Endothelial cell of umbilical vein (primary cell): ENCODE results near the gene TMEM213. TPM values are rescaled to one million over a fixed set of nuclear protein-coding genes. Genes with fewer than 3 reads are reported as not detected.

ENCODE experiments used
- BruUV-seq: library from RNA; stranded (reverse); fragments of 400-500 nt; replicated peaks from 2 replicates; lab custom pipeline; 2021; lab: Mats Ljungman, UMichigan
- CTCF ChIA-PET: fragments of 300-600, 350-600 bp; sonication (Branson Sonifier 250); formaldehyde crosslinking; loops from one replicate; lab custom pipeline; 2021; ENCODE audit warnings: antibody characterized with exemption, inconsistent platforms; lab: Charles Lee
- POLR2A ChIA-PET: fragments of 300-600, 350-600 bp; sonication (Branson Sonifier 250); formaldehyde crosslinking; loops from one replicate; lab custom pipeline; 2021; ENCODE audit warnings: antibody characterized with exemption, inconsistent platforms; lab: Charles Lee
- DNase-seq: peaks from one replicate; pipeline ENCODE4 v3.0.0-alpha.2; 2011; ENCODE audit warnings: low read depth, low spot score
- FAIRE-seq: peaks from 2 replicates; lab custom pipeline; 2011; peaks lifted over from hg19 to GRCh38; lab: Jason Lieb, UNC
- H2AFZ ChIP-seq: 2 replicates; pipeline ENCODE4 v1.6.0; 2012; ENCODE audit warnings: low read depth, low read length, control low read depth, inconsistent platforms
- H3K27ac ChIP-seq: 2 replicates; pipeline ENCODE4 v1.5.1; 2011; ENCODE audit warnings: low read depth, mild to moderate bottlenecking, control low read depth, low read length, moderate library complexity; ENCODE audit not compliant: insufficient read depth
- H3K27me3 ChIP-seq, 2 experiments: 2 replicates each; pipeline versions ENCODE4 v1.6.0 to v1.6.1; 2011; ENCODE audit warnings: low read length in 2 of 2, mixed read lengths in 1 of 2; ENCODE audit not compliant: control insufficient read depth in 2 of 2, insufficient read depth in 2 of 2
- H3K36me3 ChIP-seq, 2 experiments: 2 replicates in 1 of 2; 3 replicates in 1 of 2; pipeline ENCODE4 v1.5.1; 2011; ENCODE audit warnings: low read length in 2 of 2, mild to moderate bottlenecking in 1 of 2, moderate library complexity in 1 of 2; ENCODE audit not compliant: control insufficient read depth in 2 of 2, insufficient read depth in 2 of 2; ENCODE audit errors: extremely low read depth in 1 of 2
- H3K4me1 ChIP-seq: 3 replicates; pipeline ENCODE4 v1.5.1; 2011; ENCODE audit warnings: mild to moderate bottlenecking, low read length; ENCODE audit not compliant: control insufficient read depth, insufficient read depth; ENCODE audit errors: extremely low read depth
- H3K4me2 ChIP-seq: 2 replicates; pipeline ENCODE4 v1.6.1; 2011; ENCODE audit warnings: low read length, control low read depth, mixed read lengths; ENCODE audit not compliant: insufficient read depth
- H3K4me3 ChIP-seq, 3 experiments: fragments of 200-600 bp in 1 of 3; sonication (generic), shearing (Covaris generic) in 1 of 3; replicated peaks in 1 of 3; 2 replicates each; pipeline ENCODE4 v1.5.1; 2011 to 2016; ENCODE audit warnings: control low read depth in 3 of 3, low read length in 3 of 3, mild to moderate bottlenecking in 2 of 3, inconsistent platforms in 1 of 3, low read depth in 1 of 3, moderate library complexity in 1 of 3; ENCODE audit not compliant: insufficient read depth in 1 of 3
- H3K79me2 ChIP-seq: 2 replicates; pipeline ENCODE4 v1.6.0; 2012; ENCODE audit warnings: low read length, inconsistent platforms; ENCODE audit not compliant: control insufficient read depth, insufficient read depth
- H3K9ac ChIP-seq: replicated peaks from 2 replicates; pipeline ENCODE3; 2011; ENCODE audit warnings: low read length, control low read depth; ENCODE audit not compliant: insufficient read depth; ENCODE audit errors: extremely low read depth
- H3K9me1 ChIP-seq: replicated peaks from 3 replicates; pipeline ENCODE4 v1.6.0; 2011; ENCODE audit warnings: mild to moderate bottlenecking, low read length; ENCODE audit not compliant: control insufficient read depth, insufficient read depth; ENCODE audit errors: extremely low read depth
- H3K9me3 ChIP-seq: replicated peaks from 2 replicates; pipeline ENCODE4 v1.5.1; 2012; ENCODE audit warnings: low read length, inconsistent platforms; ENCODE audit not compliant: control insufficient read depth, insufficient read depth
- H4K20me1 ChIP-seq: replicated peaks from 2 replicates; pipeline ENCODE3; 2011; ENCODE audit warnings: mild to moderate bottlenecking, low read length; ENCODE audit not compliant: control insufficient read depth, insufficient read depth; ENCODE audit errors: extremely low read depth
- EZH2 ChIP-seq: IDR thresholded peaks from 2 replicates; pipeline ENCODE4 v1.6.1; 2012; ENCODE audit warnings: borderline replicate concordance, low read depth, mild to moderate bottlenecking, moderate library complexity, low read length, inconsistent platforms; ENCODE audit not compliant: severe bottlenecking
- FOS ChIP-seq: IDR thresholded peaks from 2 replicates; pipeline ENCODE4 v1.6.1; 2011; ENCODE audit warnings: mild to moderate bottlenecking, low read length, moderate library complexity, borderline replicate concordance; ENCODE audit not compliant: insufficient read depth
- GATA2 ChIP-seq: IDR thresholded peaks from 2 replicates; pipeline ENCODE4 v1.7.0; 2011; ENCODE audit warnings: low read depth, mild to moderate bottlenecking, moderate library complexity, mixed read lengths, low read length; ENCODE audit not compliant: insufficient read length, insufficient read depth
- JUN ChIP-seq: IDR thresholded peaks from 2 replicates; pipeline ENCODE4 v1.6.1; 2011; ENCODE audit warnings: borderline replicate concordance, low read depth; ENCODE audit not compliant: insufficient read length, insufficient read depth
- MYC ChIP-seq: IDR thresholded peaks from one replicate; pipeline ENCODE4 v1.6.1; 2011; ENCODE audit warnings: mild to moderate bottlenecking, low read depth, low read length
- POLR2A ChIP-seq: IDR thresholded peaks from 2 replicates; pipeline ENCODE4 v1.6.1; 2012; ENCODE audit warnings: low read depth, mild to moderate bottlenecking, control low read depth, low read length
- POLR2AphosphoS5 ChIP-seq: IDR thresholded peaks from 2 replicates; pipeline ENCODE4 v1.6.1; 2012; ENCODE audit warnings: low read depth, mild to moderate bottlenecking, control low read depth, low read length, moderate library complexity; ENCODE audit not compliant: insufficient read depth
- dilution Hi-C: fragments of 300-500 bp; cut with MboI; formaldehyde crosslinking; loops from one replicate; pipeline ENCODE4 v1.15.0; 2019; ENCODE audit warnings: low sequenced_read_pairs; ENCODE audit not compliant: extremely low pct_ligation_motif_present
- intact Hi-C: fragments of 100-400 bp; cut with micrococcal nuclease; formaldehyde crosslinking; loops from one replicate; pipeline ENCODE4 v1.10.0; 2022
- polyA plus RNA-seq, 4 experiments: library from polyadenylated mRNA; depleted of rRNA in 3 of 4; stranded (reverse) in 3 of 4; unstranded in 1 of 4; fragments of >200 nt; gene quantifications; 2 replicates each; pipeline versions ENCODE4 v1.2.1 to v1.2.3, GENCODE V29; 2011 to 2012; ENCODE audit warnings: missing spikeins in 1 of 4
- total RNA-seq: library from RNA; stranded (reverse); gene quantifications from 2 replicates; pipeline ENCODE4 v1.2.3, GENCODE V29; 2021
- TF ChIP-seq, protein P1 (sequence below): IDR thresholded peaks from 2 replicates; pipeline ENCODE4 v1.6.1; 2011; ENCODE audit not compliant: insufficient read depth, insufficient read length
- TF ChIP-seq, protein P2 (sequence below), 2 donors: IDR thresholded peaks; 1 replicate in 1 of 2; 2 replicates in 1 of 2; pipeline ENCODE4 v1.5.1; 2011; ENCODE audit warnings: low read length in 2 of 2, mild to moderate bottlenecking in 2 of 2, moderate library complexity in 2 of 2, control low read depth in 1 of 2, inconsistent platforms in 1 of 2, low read depth in 1 of 2; ENCODE audit not compliant: insufficient read depth in 1 of 2; ENCODE audit errors: extremely low read depth in 1 of 2

TMEM213 gene
- total and polyA plus RNA-seq, 2 donors (not counting 3 experiments of a cell fraction or from before 2014, with no cell fraction given), result not detected

DNA sequence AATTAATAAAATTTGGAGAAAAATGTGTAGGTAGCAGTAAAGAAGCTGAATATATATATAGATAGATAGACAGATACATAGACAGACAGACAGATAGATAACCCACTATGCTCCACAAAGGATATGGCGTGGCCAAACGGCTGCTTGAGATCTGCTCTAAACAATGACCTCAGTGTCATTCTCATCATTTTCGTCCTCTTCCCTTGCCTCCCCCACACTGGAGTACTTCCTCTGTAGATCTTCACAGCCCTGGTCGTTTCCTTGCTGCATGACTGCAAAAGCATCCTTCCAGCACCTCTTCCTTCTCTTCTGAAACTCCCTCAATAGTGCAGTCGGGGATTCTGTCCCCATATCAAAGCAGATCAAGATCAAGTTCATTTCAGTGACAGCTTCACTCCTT lies 35.8 kb downstream of the TMEM213 start:
- POLR2A ChIA-PET, result no interaction called here

More for the DNA sequence above, 35.8 kb downstream of the TMEM213 start:
- FAIRE-seq, result no peak
- Histone ChIP-seq H3K9me1 (no peaks in the 10 kb centered on the region), H3K27ac (no peak overlapping the region), H3K36me3 (peaks cover 0 to 2% of the 10 kb centered on the region in 2 experiments), H3K4me1 (peaks cover 10% of the 10 kb centered on the region), H3K79me2 (no peaks in the 10 kb centered on the region), H3K27me3 (no peaks in the 10 kb centered on the region), H4K20me1 (no peaks in the 10 kb centered on the region), H3K4me2 (no peak overlapping the region), H3K4me3 (no peak overlapping the region), H3K9me3 (no peaks in the 10 kb centered on the region), H2AFZ (no peak overlapping the region), H3K9ac (no peak overlapping the region)
- TF ChIP-seq EZH2, result no peak
- TF ChIP-seq, protein P1, sequence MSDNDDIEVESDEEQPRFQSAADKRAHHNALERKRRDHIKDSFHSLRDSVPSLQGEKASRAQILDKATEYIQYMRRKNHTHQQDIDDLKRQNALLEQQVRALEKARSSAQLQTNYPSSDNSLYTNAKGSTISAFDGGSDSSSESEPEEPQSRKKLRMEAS, result no peak
- TF ChIP-seq MYC, result no peak
- no peak for TF ChIP-seq POLR2AphosphoS5
- no peak for TF ChIP-seq JUN
- TF ChIP-seq, protein P2, sequence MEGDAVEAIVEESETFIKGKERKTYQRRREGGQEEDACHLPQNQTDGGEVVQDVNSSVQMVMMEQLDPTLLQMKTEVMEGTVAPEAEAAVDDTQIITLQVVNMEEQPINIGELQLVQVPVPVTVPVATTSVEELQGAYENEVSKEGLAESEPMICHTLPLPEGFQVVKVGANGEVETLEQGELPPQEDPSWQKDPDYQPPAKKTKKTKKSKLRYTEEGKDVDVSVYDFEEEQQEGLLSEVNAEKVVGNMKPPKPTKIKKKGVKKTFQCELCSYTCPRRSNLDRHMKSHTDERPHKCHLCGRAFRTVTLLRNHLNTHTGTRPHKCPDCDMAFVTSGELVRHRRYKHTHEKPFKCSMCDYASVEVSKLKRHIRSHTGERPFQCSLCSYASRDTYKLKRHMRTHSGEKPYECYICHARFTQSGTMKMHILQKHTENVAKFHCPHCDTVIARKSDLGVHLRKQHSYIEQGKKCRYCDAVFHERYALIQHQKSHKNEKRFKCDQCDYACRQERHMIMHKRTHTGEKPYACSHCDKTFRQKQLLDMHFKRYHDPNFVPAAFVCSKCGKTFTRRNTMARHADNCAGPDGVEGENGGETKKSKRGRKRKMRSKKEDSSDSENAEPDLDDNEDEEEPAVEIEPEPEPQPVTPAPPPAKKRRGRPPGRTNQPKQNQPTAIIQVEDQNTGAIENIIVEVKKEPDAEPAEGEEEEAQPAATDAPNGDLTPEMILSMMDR (IDR thresholded peaks at IDR 0.05; ENCODE audit: extremely low read depth in 1 of 2, insufficient read depth in 1 of 2, low read depth in 1 of 2, low read length in 2 of 2), result no peak
- TF ChIP-seq GATA2, result no peak
- no peak for TF ChIP-seq POLR2A
- no peak for TF ChIP-seq FOS
- no peak for DNase-seq
- dilution Hi-C loops, result no loop called here
- intact Hi-C loops, result no loop called here
- CTCF ChIA-PET, result interaction anchor here (1.1 kb wide), 1 partner anchor 10 kb away, joined by 4 read pairs; no protein-coding TSS in a partner anchor
- no TSS peak for BruUV-seq
